Midbrain (tissue), 1 donor: Measurements from ENCODE around the gene NLRP14.
A peak's percentile ranks its signal among the peaks of the same experiment; 100 is the strongest.

ENCODE experiments used
- DNase-seq: peaks from one replicate; lab custom pipeline; 2025; lab: John Stamatoyannopoulos, UW

NLRP14 gene

GRCh38 chr11:7020183-7020917, at the start of gene NLRP14, which contains the start of gene ZNF214:
NLRP14 (plus strand) TSS chr11:7020479; CDS start chr11:7038587, 18,108 bp downstream.
ZNF214 (minus strand) TSS chr11:7020346; CDS start chr11:7002835, 17,511 bp downstream.
- peak; percentile 94 for DNase-seq

GRCh38 chr11:6979365-6979764, 40.9 kb upstream of the NLRP14 start:
- no peak for DNase-seq

- DNase-seq = no peak
Observed at GRCh38 chr11:6986487-6986886, 33.8 kb upstream of the NLRP14 start.

- DNase-seq = no peak
Observed at GRCh38 chr11:6988506-6988905, 31.8 kb upstream of the NLRP14 start.

- no peak for DNase-seq
Observed at GRCh38 chr11:6991227-6991626, 29.1 kb upstream of the NLRP14 start.

- no peak for DNase-seq
Observed at GRCh38 chr11:6992026-6992425, 28.3 kb upstream of the NLRP14 start.

GRCh38 chr11:6992457-6993417, 27.5 kb upstream of the NLRP14 start:
- no peak for DNase-seq

- no peak for DNase-seq
Observed at GRCh38 chr11:6995703-6996102, 24.6 kb upstream of the NLRP14 start.

GRCh38 chr11:7004482-7004881, 15.8 kb upstream of the NLRP14 start:
- no peak for DNase-seq

- DNase-seq = no peak
Observed at GRCh38 chr11:7014118-7014517, 6.2 kb upstream of the NLRP14 start.

- DNase-seq = no peak
Observed at GRCh38 chr11:7016011-7016410, 4.3 kb upstream of the NLRP14 start.

GRCh38 chr11:7019500-7020182, 638 bp upstream of the NLRP14 start:
- no peak for DNase-seq

- DNase-seq = no peak
Observed at GRCh38 chr11:7021318-7021717, 1.0 kb downstream of the NLRP14 start.

GRCh38 chr11:7028141-7028540, 7.9 kb downstream of the NLRP14 start:
- no peak for DNase-seq

GRCh38 chr11:7030836-7031235, 10.6 kb downstream of the NLRP14 start:
- no peak for DNase-seq

GRCh38 chr11:7031471-7031871, 11.2 kb downstream of the NLRP14 start:
- no peak for DNase-seq

GRCh38 chr11:7032692-7033091, 12.4 kb downstream of the NLRP14 start:
- no peak for DNase-seq

- no peak for DNase-seq
Observed at GRCh38 chr11:7034019-7034418, 13.7 kb downstream of the NLRP14 start.

GRCh38 chr11:7046474-7047175, 26.3 kb downstream of the NLRP14 start:
- no peak for DNase-seq

- DNase-seq = no peak
Observed at GRCh38 chr11:7050191-7050590, 29.9 kb downstream of the NLRP14 start.

GRCh38 chr11:7056828-7057513, 36.7 kb downstream of the NLRP14 start:
- no peak for DNase-seq
